CD4-positive, CD25-positive, alpha-beta regulatory T cell (primary cell): Measurements from ENCODE around the gene DYSF. TPM values are rescaled to one million over a fixed set of nuclear protein-coding genes. Genes with fewer than 3 reads are reported as not detected.

Source experiments
- ATAC-seq, 2 donors: fragments of 150-1000 bp; cut with Tn5 transposase; one replicate each; pipeline ENCODE4 v1.10.0; 2021; ENCODE audit warnings: low read depth in 2 of 2, moderate number of reproducible peaks in 2 of 2, moderate library complexity in 1 of 2
- DNase-seq, 3 donors: peaks; one replicate each; pipeline versions ENCODE4 v3.0.0 to v3.0.0-alpha.2; 2012 to 2022; ENCODE audit warnings: mixed read lengths in 1 of 3
- H3K27ac ChIP-seq: one replicate; pipeline ENCODE4 v1.7.0; 2013; ENCODE audit warnings: mild to moderate bottlenecking, low read length; ENCODE audit not compliant: insufficient read depth, poor library complexity, severe bottlenecking
- H3K27me3 ChIP-seq: one replicate; pipeline ENCODE4 v1.7.0; 2013; ENCODE audit warnings: low read length; ENCODE audit not compliant: control insufficient read depth, insufficient read depth
- H3K36me3 ChIP-seq: one replicate; pipeline ENCODE4 v1.7.0; 2013; ENCODE audit warnings: mild to moderate bottlenecking, low read length, moderate library complexity; ENCODE audit not compliant: control insufficient read depth, insufficient read depth
- H3K4me1 ChIP-seq: 2 replicates; pipeline ENCODE4 v1.7.0; 2013; ENCODE audit warnings: mild to moderate bottlenecking, low read length; ENCODE audit not compliant: insufficient read depth, control insufficient read depth, poor library complexity, severe bottlenecking
- H3K4me3 ChIP-seq: one replicate; pipeline ENCODE4 v1.7.0; 2013; ENCODE audit warnings: low read depth, mild to moderate bottlenecking, low read length, moderate library complexity
- H3K9me3 ChIP-seq, 2 experiments: 1 replicate in 1 of 2; 2 replicates in 1 of 2; pipeline ENCODE4 v1.7.0; 2013; ENCODE audit warnings: low read length in 2 of 2, mild to moderate bottlenecking in 1 of 2, moderate library complexity in 1 of 2; ENCODE audit not compliant: control insufficient read depth in 2 of 2
- H3K27ac Mint-ChIP-seq, 3 donors: one replicate each; pipeline ENCODE4 v1.8.0; 2020 to 2022; ENCODE audit warnings: mild to moderate bottlenecking in 3 of 3, mixed read lengths in 3 of 3, moderate library complexity in 2 of 3
- H3K27me3 Mint-ChIP-seq: one replicate; pipeline ENCODE4 v1.8.0; 2022; ENCODE audit warnings: mild to moderate bottlenecking, mixed read lengths
- H3K36me3 Mint-ChIP-seq: one replicate; pipeline ENCODE4 v1.8.0; 2020; ENCODE audit warnings: mixed read lengths
- H3K4me1 Mint-ChIP-seq, 4 donors: one replicate each; pipeline ENCODE4 v1.8.0; 2020 to 2022; ENCODE audit warnings: mixed read lengths in 4 of 4, mild to moderate bottlenecking in 1 of 4
- H3K4me3 Mint-ChIP-seq, 4 donors: one replicate each; pipeline ENCODE4 v1.8.0; 2020 to 2022; ENCODE audit warnings: mild to moderate bottlenecking in 4 of 4, mixed read lengths in 4 of 4, moderate library complexity in 3 of 4
- H3K9me3 Mint-ChIP-seq, 7 donors: one replicate each; pipeline ENCODE4 v1.8.0; 2020 to 2022; ENCODE audit warnings: mixed read lengths in 7 of 7, mild to moderate bottlenecking in 3 of 7, moderate library complexity in 2 of 7
- polyA plus RNA-seq, 4 donors: library from polyadenylated mRNA; unstranded; fragments of 300-500 nt; fragmentation: Illumina TruSeq; gene quantifications; one replicate each; pipeline ENCODE4 v1.2.3, GENCODE V29; 2021
- total RNA-seq: library from RNA; stranded (reverse); gene quantifications from one replicate; pipeline ENCODE4 v1.2.3, GENCODE V29; 2022

DYSF gene
- total and polyA plus RNA-seq, 5 donors from 2014 or later = 0.10 to 0.13 TPM; not detected in 3

- Histone ChIP-seq H3K9me3 (no peaks in the 10 kb centered on the region), H3K27me3 (no peaks in the 10 kb centered on the region), H3K4me1 (no peaks in the 10 kb centered on the region), H3K27ac (no peak overlapping the region), H3K4me3 (no peak overlapping the region), H3K36me3 (no peaks in the 10 kb centered on the region)
- H3K27me3 Mint-ChIP-seq = no peaks in the 10 kb centered on the region
- DNase-seq = no peak
- H3K4me1 Mint-ChIP-seq = no peaks in the 10 kb centered on the region
- no peak overlapping the region for H3K27ac Mint-ChIP-seq
- no peak for ATAC-seq
- no peak overlapping the region for H3K4me3 Mint-ChIP-seq
- no peaks in the 10 kb centered on the region for H3K36me3 Mint-ChIP-seq
- no peaks in the 10 kb centered on the region for H3K9me3 Mint-ChIP-seq
Measured at GRCh38 chr2:71591044-71591443, 137.7 kb downstream of the DYSF start.

GRCh38 chr2:71592181-71592711, 138.9 kb downstream of the DYSF start:
- H3K36me3 Mint-ChIP-seq = no peaks in the 10 kb centered on the region
- no peaks in the 10 kb centered on the region for H3K9me3 Mint-ChIP-seq
- H3K4me3 ChIP-seq = no peak overlapping the region
- no peaks in the 10 kb centered on the region for H3K9me3 ChIP-seq
- ATAC-seq (no peak), DNase-seq (no peak)
- no peaks in the 10 kb centered on the region for H3K4me1 Mint-ChIP-seq
- H3K36me3 ChIP-seq = no peaks in the 10 kb centered on the region
- H3K27me3 Mint-ChIP-seq = no peaks in the 10 kb centered on the region
- H3K4me3 Mint-ChIP-seq = no peak overlapping the region
- H3K27ac Mint-ChIP-seq = no peak overlapping the region
- H3K27me3 ChIP-seq = no peaks in the 10 kb centered on the region
- H3K4me1 ChIP-seq = no peaks in the 10 kb centered on the region
- H3K27ac ChIP-seq = no peak overlapping the region

- Histone ChIP-seq H3K4me3 (no peak overlapping the region), H3K27me3 (no peaks in the 10 kb centered on the region), H3K36me3 (no peaks in the 10 kb centered on the region), H3K4me1 (no peaks in the 10 kb centered on the region), H3K27ac (no peak overlapping the region), H3K9me3 (no peaks in the 10 kb centered on the region)
- Mint-ChIP-seq H3K27me3 (no peaks in the 10 kb centered on the region), H3K4me3 (no peak overlapping the region), H3K36me3 (no peaks in the 10 kb centered on the region), H3K9me3 (no peaks in the 10 kb centered on the region), H3K4me1 (no peaks in the 10 kb centered on the region), H3K27ac (no peak overlapping the region)
- ATAC-seq (no peak), DNase-seq (no peak)
Measured at GRCh38 chr2:71595569-71595968, 142.2 kb downstream of the DYSF start.

GRCh38 chr2:71596011-71596410, 142.7 kb downstream of the DYSF start:
- H3K4me3 Mint-ChIP-seq = no peak overlapping the region
- no peaks in the 10 kb centered on the region for H3K9me3 ChIP-seq
- ATAC-seq = no peak
- H3K36me3 ChIP-seq = no peaks in the 10 kb centered on the region
- H3K4me1 ChIP-seq = no peaks in the 10 kb centered on the region
- H3K36me3 Mint-ChIP-seq = no peaks in the 10 kb centered on the region
- H3K4me3 ChIP-seq = no peak overlapping the region
- no peak for DNase-seq
- H3K9me3 Mint-ChIP-seq = no peaks in the 10 kb centered on the region
- H3K27ac ChIP-seq = no peak overlapping the region
- H3K27me3 ChIP-seq = no peaks in the 10 kb centered on the region
- H3K4me1 Mint-ChIP-seq = no peaks in the 10 kb centered on the region
- H3K27ac Mint-ChIP-seq = no peak overlapping the region
- H3K27me3 Mint-ChIP-seq = no peaks in the 10 kb centered on the region

GRCh38 chr2:71597756-71598155, 144.4 kb downstream of the DYSF start:
- H3K27me3 ChIP-seq = no peaks in the 10 kb centered on the region
- no peaks in the 10 kb centered on the region for H3K9me3 ChIP-seq
- DNase-seq (no peak), ATAC-seq (no peak)
- Mint-ChIP-seq H3K4me1 (no peaks in the 10 kb centered on the region), H3K27me3 (peaks cover 6% of the 10 kb centered on the region), H3K27ac (no peak overlapping the region), H3K36me3 (no peaks in the 10 kb centered on the region), H3K4me3 (no peak overlapping the region), H3K9me3 (no peaks in the 10 kb centered on the region)
- H3K4me1 ChIP-seq = no peaks in the 10 kb centered on the region
- H3K27ac ChIP-seq = no peak overlapping the region
- no peaks in the 10 kb centered on the region for H3K36me3 ChIP-seq
- no peak overlapping the region for H3K4me3 ChIP-seq

- no peaks in the 10 kb centered on the region for H3K9me3 ChIP-seq
- H3K27me3 ChIP-seq = no peaks in the 10 kb centered on the region
- no peaks in the 10 kb centered on the region for H3K9me3 Mint-ChIP-seq
- no peaks in the 10 kb centered on the region for H3K4me1 Mint-ChIP-seq
- H3K36me3 Mint-ChIP-seq = no peaks in the 10 kb centered on the region
- H3K4me3 Mint-ChIP-seq = no peak overlapping the region
- no peaks in the 10 kb centered on the region for H3K4me1 ChIP-seq
- DNase-seq (no peak), ATAC-seq (no peak)
- H3K27me3 Mint-ChIP-seq = peaks cover 6% of the 10 kb centered on the region
- no peak overlapping the region for H3K27ac ChIP-seq
- H3K27ac Mint-ChIP-seq = no peak overlapping the region
- no peak overlapping the region for H3K4me3 ChIP-seq
- no peaks in the 10 kb centered on the region for H3K36me3 ChIP-seq
Measured at GRCh38 chr2:71598526-71598925, 145.2 kb downstream of the DYSF start.

- Histone ChIP-seq H3K36me3 (no peaks in the 10 kb centered on the region), H3K4me3 (no peak overlapping the region), H3K9me3 (no peaks in the 10 kb centered on the region), H3K27me3 (no peaks in the 10 kb centered on the region), H3K27ac (no peak overlapping the region), H3K4me1 (no peaks in the 10 kb centered on the region)
- DNase-seq = no peak
- no peak for ATAC-seq
- Mint-ChIP-seq H3K9me3 (no peaks in the 10 kb centered on the region), H3K4me3 (no peak overlapping the region), H3K36me3 (no peaks in the 10 kb centered on the region), H3K27me3 (peaks cover 6% of the 10 kb centered on the region), H3K27ac (no peak overlapping the region), H3K4me1 (no peaks in the 10 kb centered on the region)
Measured at GRCh38 chr2:71599038-71599437, 145.7 kb downstream of the DYSF start.

- no peak for ATAC-seq
- DNase-seq = no peak
- Mint-ChIP-seq H3K27me3 (peaks cover 6% of the 10 kb centered on the region), H3K27ac (no peak overlapping the region), H3K4me1 (no peaks in the 10 kb centered on the region), H3K36me3 (no peaks in the 10 kb centered on the region), H3K4me3 (no peak overlapping the region), H3K9me3 (no peaks in the 10 kb centered on the region)
- Histone ChIP-seq H3K27ac (no peak overlapping the region), H3K4me3 (no peak overlapping the region), H3K4me1 (no peaks in the 10 kb centered on the region), H3K27me3 (no peaks in the 10 kb centered on the region), H3K36me3 (no peaks in the 10 kb centered on the region), H3K9me3 (no peaks in the 10 kb centered on the region)
Measured at GRCh38 chr2:71599646-71600236, 146.4 kb downstream of the DYSF start.
